Heart left ventricle (tissue), 16 donors: ENCODE data around the gene MAP3K4. TPM values are rescaled to one million over a fixed set of nuclear protein-coding genes. Genes with fewer than 3 reads are reported as not detected.
A peak's percentile ranks its signal among the peaks of the same experiment; 100 is the strongest.

Experiments
- ATAC-seq, 4 donors: fragments of 200-7000 bp; cut with Tn5 transposase; one replicate each; pipeline ENCODE4 v1.9.1; 2020 to 2022; ENCODE audit warnings: moderate library complexity in 4 of 4, mild to moderate bottlenecking in 3 of 4, moderate number of reproducible peaks in 1 of 4
- DNase-seq, 5 donors: peaks; one replicate each; pipeline ENCODE4 v3.0.0-alpha.2; 2020
- H3K27ac ChIP-seq, 12 donors: fragments of 200-600 bp; sonication (generic) in 4 of 12; one replicate each; pipeline versions ENCODE4 v1.5.0 to v1.8.0; 2016 to 2022; ENCODE audit warnings: mild to moderate bottlenecking in 2 of 12
- H3K27me3 ChIP-seq, 9 donors: fragments of 200-600 bp; sonication (generic) in 2 of 9; one replicate each; pipeline versions ENCODE4 v1.5.1 to v1.8.0; 2016 to 2022; ENCODE audit warnings: mild to moderate bottlenecking in 3 of 9
- H3K36me3 ChIP-seq, 9 donors: fragments of 200-600 bp; sonication (generic) in 2 of 9; one replicate each; pipeline versions ENCODE4 v1.5.0 to v1.8.0; 2018 to 2022; ENCODE audit warnings: mild to moderate bottlenecking in 2 of 9
- H3K4me1 ChIP-seq, 12 donors: fragments of 200-600 bp; sonication (generic) in 4 of 12; one replicate each; pipeline versions ENCODE4 v1.5.0 to v1.8.0; 2016 to 2022; ENCODE audit warnings: mild to moderate bottlenecking in 3 of 12
- H3K4me3 ChIP-seq, 12 donors: fragments of 200-600 bp; sonication (generic) in 4 of 12; one replicate each; pipeline versions ENCODE4 v1.5.0 to v1.8.0; 2017 to 2022; ENCODE audit warnings: mild to moderate bottlenecking in 9 of 12, moderate library complexity in 4 of 12
- H3K9me3 ChIP-seq, 12 donors: fragments of 200-600 bp; sonication (generic) in 4 of 12; one replicate each; pipeline versions ENCODE4 v1.5.0 to v1.8.0; 2016 to 2022; ENCODE audit warnings: mild to moderate bottlenecking in 1 of 12
- POLR2A ChIP-seq, 2 donors: fragments of 450-650 bp; IDR thresholded peaks; one replicate each; pipeline ENCODE4 v1.6.1; 2017; ENCODE audit warnings: antibody characterized with exemption in 2 of 2, mild to moderate bottlenecking in 2 of 2, moderate library complexity in 2 of 2
- WGBS, 4 donors: extraction: QIAGEN DNeasy Blood & Tissue Kit in 2 of 4; methylation state at CpG; one replicate each; pipeline versions ENCODE4 v1.1.5 to v1.1.7; 2013 to 2018; 5-methylcytosine and 5-hydroxymethylcytosine counted together
- intact Hi-C, 10 donors: fragments of 100-400 bp; cut with DNase I; formaldehyde crosslinking; loops; one replicate each; pipeline versions ENCODE4 v1.11.1 to v1.14.2; 2022
- polyA plus RNA-seq, 2 donors: library from polyadenylated mRNA; stranded (reverse); fragments of 200-250 nt; gene quantifications; one replicate each; pipeline ENCODE4 v1.2.3, GENCODE V29; 2013
- total RNA-seq, 9 donors: library from RNA; depleted of rRNA in 2 of 9; stranded (reverse); fragments of >200 nt in 2 of 9; fragmentation: NEBNext Ultra II Directional in 3 of 9; extraction: Animal tissue kit (Norgen Biotek cat#: 25700) in 3 of 9; gene quantifications; one replicate each; pipeline versions ENCODE4 v1.1.0 to v1.2.4, GENCODE V29; 2016 to 2023
- TF ChIP-seq, protein P1 (sequence below), 12 donors: fragments of 200-600 bp; sonication (generic) in 4 of 12; IDR thresholded peaks; one replicate each; pipeline versions ENCODE4 v1.5.0 to v1.8.0; 2018 to 2022; ENCODE audit warnings: antibody characterized with exemption in 12 of 12, mild to moderate bottlenecking in 5 of 12
- donor health status: ischemic (EF 13 %, LVEDD 7.1; RV severe dilation, severe dysfunction).
- donor health status: healthy with polysubstance abuse.
- donor health status: DM: no; HTN: yes; CAD: no.
- donor health status: DM: no; HTN: no; CAD: no.
- donor health status: ischemic (EF 25% LVEDD 6.9; RV normal size, moderate dysfunction).
- donor health status: ischemic (EF 25% LVEDD 5.7; RV mildly dilated, moderate dysfunction).
- donor health status: healthy.
- donor health status: DM: yes; HTN: yes; CAD: no.
- donor health status: ischemic (EF 35%, LVEDD 5.7; RV mildly dilated, moderate dysfunction).
- donor health status: nonischemic (EF 11% LVEDD 7.7; RV severe dilation, severe dysfunction).
- donor health status: DM: yes; HTN: yes; CAD: no.
- donor health status: PGD.
- donor health status: ischemic (EF 29% LVEDD 5.4; RV normal size, mild dysfunction).
- donor health status: nonischemic (EF 23%, LVEDD 6.1; RV moderate dilation, normal function).

MAP3K4 gene
- total and polyA plus RNA-seq, 11 donors = 9.2 to 39.1 (median 28.4) TPM

DNA sequence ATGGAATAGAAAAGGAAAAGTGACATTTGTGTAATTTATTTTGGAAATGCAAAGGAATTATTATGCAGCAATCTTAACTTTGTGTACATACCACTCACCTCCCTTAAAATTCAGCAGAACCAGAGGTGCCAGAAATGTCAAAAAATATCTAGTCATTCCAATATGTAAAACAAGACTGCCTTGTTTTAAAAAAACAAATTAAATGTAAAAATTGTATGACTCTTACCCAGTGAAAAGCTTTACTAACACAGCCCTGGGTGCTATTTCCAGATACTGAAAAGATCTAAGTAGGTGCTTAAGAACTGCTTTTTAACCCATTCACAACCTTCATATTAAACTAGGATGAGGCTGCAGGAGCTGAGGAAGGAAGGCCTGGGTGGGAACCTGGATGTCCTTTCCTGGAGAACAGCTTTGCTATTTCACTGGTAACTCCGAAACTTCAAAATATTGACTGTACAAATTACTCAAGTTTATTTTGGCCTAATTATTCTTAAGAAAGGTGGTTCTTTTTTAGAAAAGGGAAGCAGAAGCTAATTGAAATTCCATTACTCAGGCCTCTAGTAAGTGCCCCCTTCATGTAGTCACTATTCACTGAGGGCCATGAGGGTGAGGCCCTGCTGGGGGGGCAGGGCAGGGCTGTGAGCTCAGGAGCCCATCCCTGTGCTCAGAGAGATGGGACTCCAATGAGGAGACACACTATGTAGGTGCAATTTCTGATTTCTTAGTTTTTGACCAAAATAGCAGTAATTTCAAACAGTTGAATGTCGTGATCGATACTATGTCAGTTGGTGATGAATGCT, 139.6 kb downstream of the MAP3K4 start:
- intact Hi-C loops = no loop called here
- peaks cover 0 to 17% (median 0%) of the 10 kb centered on the region in 12 donors for H3K4me1 ChIP-seq
- 87 to 96% (median 90%) methylated on average over 3 of the region's 3 CpGs for WGBS, 4 donors
- H3K36me3 ChIP-seq = peaks cover 0 to 60% (median 17%) of the 10 kb centered on the region in 9 donors
- H3K4me3 ChIP-seq = no peak overlapping the region
- TF ChIP-seq, protein P1, sequence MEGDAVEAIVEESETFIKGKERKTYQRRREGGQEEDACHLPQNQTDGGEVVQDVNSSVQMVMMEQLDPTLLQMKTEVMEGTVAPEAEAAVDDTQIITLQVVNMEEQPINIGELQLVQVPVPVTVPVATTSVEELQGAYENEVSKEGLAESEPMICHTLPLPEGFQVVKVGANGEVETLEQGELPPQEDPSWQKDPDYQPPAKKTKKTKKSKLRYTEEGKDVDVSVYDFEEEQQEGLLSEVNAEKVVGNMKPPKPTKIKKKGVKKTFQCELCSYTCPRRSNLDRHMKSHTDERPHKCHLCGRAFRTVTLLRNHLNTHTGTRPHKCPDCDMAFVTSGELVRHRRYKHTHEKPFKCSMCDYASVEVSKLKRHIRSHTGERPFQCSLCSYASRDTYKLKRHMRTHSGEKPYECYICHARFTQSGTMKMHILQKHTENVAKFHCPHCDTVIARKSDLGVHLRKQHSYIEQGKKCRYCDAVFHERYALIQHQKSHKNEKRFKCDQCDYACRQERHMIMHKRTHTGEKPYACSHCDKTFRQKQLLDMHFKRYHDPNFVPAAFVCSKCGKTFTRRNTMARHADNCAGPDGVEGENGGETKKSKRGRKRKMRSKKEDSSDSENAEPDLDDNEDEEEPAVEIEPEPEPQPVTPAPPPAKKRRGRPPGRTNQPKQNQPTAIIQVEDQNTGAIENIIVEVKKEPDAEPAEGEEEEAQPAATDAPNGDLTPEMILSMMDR (IDR thresholded peaks at IDR 0.05) = no peak
- no peak for TF ChIP-seq POLR2A (IDR thresholded peaks at IDR 0.05)
- no peak for DNase-seq
- ATAC-seq = peak in 1 of 4 donors; percentile 51
- H3K9me3 ChIP-seq = peaks cover 0 to 4% (median 0%) of the 10 kb centered on the region in 12 donors
- H3K27me3 ChIP-seq = no peaks in the 10 kb centered on the region
- peak overlapping the region in 1 of 12 donors; percentile 13 for H3K27ac ChIP-seq

- intact Hi-C loops = no loop called here
- DNase-seq (no peak), ATAC-seq (no peak)
- Histone ChIP-seq H3K36me3 (peaks cover 0 to 64% (median 21%) of the 10 kb centered on the region in 9 donors), H3K27me3 (no peaks in the 10 kb centered on the region), H3K27ac (no peak overlapping the region), H3K9me3 (no peaks in the 10 kb centered on the region), H3K4me3 (no peak overlapping the region), H3K4me1 (peaks cover 0 to 17% (median 0%) of the 10 kb centered on the region in 12 donors)
- WGBS, 4 donors = 94 to 96% (median 95%) methylated on average over 9 to 11 of the region's 11 CpGs
- no peak for TF ChIP-seq POLR2A (IDR thresholded peaks at IDR 0.05)
- TF ChIP-seq, protein P1 (IDR thresholded peaks at IDR 0.05) = no peak
Observed at GRCh38 chr6:161132384-161132783, 140.8 kb downstream of the MAP3K4 start.

DNA sequence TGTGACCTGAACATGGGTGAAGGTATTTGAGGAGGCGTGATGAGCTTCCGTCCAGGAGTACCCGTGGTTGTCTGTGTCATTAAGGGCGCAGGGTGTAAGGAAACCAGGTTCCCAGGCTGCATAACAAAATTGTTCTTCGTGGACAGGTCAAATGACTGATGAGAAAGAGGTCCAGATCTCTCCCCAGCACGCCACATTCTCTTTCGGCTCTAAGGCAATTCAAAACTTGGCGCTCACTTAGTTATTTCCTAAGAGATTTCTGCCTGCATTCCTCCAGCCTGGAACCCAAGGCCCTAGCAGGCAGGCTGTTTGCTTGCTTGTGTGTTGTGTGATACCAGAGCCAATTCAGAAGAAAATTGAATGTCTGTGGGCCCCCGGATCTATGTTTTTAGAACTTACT, 142.4 kb downstream of the MAP3K4 start:
- no peak for TF ChIP-seq POLR2A (IDR thresholded peaks at IDR 0.05)
- TF ChIP-seq, protein P1 (IDR thresholded peaks at IDR 0.05) = no peak
- Histone ChIP-seq H3K4me3 (no peak overlapping the region), H3K9me3 (no peaks in the 10 kb centered on the region), H3K36me3 (peaks cover 0 to 53% (median 17%) of the 10 kb centered on the region in 9 donors), H3K4me1 (peaks cover 0 to 17% (median 0%) of the 10 kb centered on the region in 12 donors), H3K27me3 (no peaks in the 10 kb centered on the region), H3K27ac (no peak overlapping the region)
- ATAC-seq = no peak
- intact Hi-C loops = no loop called here
- whole genome bisulfite sequencing, 4 donors = 70 to 76% (median 76%) methylated on average over 9 of the region's 9 CpGs
- DNase-seq = no peak

DNA sequence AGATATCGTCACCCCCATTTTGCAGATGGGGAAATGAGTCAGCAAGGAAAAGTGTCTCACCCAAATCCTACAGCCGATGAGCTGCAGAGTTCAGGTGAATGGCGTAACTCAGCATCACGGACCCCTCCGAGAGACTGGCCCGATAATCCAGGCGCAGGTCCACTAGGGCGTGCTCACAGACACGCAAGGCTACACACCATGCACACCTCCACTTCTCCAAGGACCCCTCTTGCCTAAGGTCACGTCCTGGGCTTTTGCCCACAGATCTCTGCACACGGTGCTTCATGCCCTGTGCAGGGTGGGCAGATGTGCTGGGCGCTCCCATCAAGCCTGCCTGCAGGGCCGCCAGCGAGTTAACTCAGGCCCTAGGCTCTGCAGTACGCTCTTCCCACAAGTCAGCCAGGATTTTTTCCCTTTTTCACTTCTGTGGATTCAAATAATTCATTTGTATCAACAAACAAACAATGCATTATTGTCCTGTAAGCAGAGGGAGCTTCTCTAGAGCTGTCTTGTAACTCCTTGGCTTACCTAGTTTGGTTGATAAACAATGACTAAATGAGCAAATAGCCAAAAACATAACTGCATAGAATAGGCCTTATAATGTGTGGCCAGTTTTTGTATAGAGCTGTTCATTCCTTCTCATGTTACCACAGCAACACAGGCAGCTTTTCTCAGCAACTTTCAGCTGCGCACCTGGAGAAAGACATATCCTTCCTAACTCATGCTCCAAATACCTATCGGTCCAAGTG, 143.2 kb downstream of the MAP3K4 start:
- no peak overlapping the region for H3K4me3 ChIP-seq
- intact Hi-C loops = no loop called here
- 95 to 98% (median 97%) methylated on average over 17 of the region's 17 CpGs for whole genome bisulfite sequencing, 4 donors
- no peak overlapping the region for H3K27ac ChIP-seq
- DNase-seq (no peak), ATAC-seq (no peak)
- peaks cover 0 to 17% (median 0%) of the 10 kb centered on the region in 12 donors for H3K4me1 ChIP-seq
- no peaks in the 10 kb centered on the region for H3K27me3 ChIP-seq
- H3K9me3 ChIP-seq = no peaks in the 10 kb centered on the region
- TF ChIP-seq, protein P1 (IDR thresholded peaks at IDR 0.05) = no peak
- TF ChIP-seq POLR2A (IDR thresholded peaks at IDR 0.05) = no peak
- peaks cover 0 to 49% (median 17%) of the 10 kb centered on the region in 9 donors for H3K36me3 ChIP-seq
